Adrenal gland (tissue), 12 donors: Measurements from ENCODE around the gene SATB1. TPM values are rescaled to one million over a fixed set of nuclear protein-coding genes. Genes with fewer than 3 reads are reported as not detected.

Experiments
- DNase-seq, 7 donors: peaks; one replicate each; pipeline ENCODE4 v3.0.0-alpha.2; 2019 to 2020
- H3K27ac ChIP-seq, 5 donors: fragments of 200-600 bp; sonication (generic) in 4 of 5; 1 replicate in 3 of 5; 2 replicates in 2 of 5; pipeline versions ENCODE4 v1.5.1 to v1.8.0; 2016 to 2020; ENCODE audit warnings: mild to moderate bottlenecking in 1 of 5
- H3K27me3 ChIP-seq: fragments of 200-600 bp; 2 replicates; pipeline ENCODE4 v1.8.0; 2021
- H3K36me3 ChIP-seq, 2 donors: fragments of 200-600 bp; replicated peaks in 1 of 2; 1 replicate in 1 of 2; 2 replicates in 1 of 2; pipeline versions ENCODE4 v1.5.1 to v1.8.0; 2018 to 2022
- H3K4me1 ChIP-seq, 2 donors: fragments of 200-600 bp; replicated peaks in 1 of 2; 1 replicate in 1 of 2; 2 replicates in 1 of 2; pipeline versions ENCODE4 v1.5.1 to v1.8.0; 2018 to 2021
- H3K4me3 ChIP-seq, 4 donors: fragments of 200-600 bp; sonication (generic) in 3 of 4; one replicate each; pipeline ENCODE4 v1.5.1; 2016 to 2018
- H3K9me3 ChIP-seq, 3 donors: fragments of 200-600 bp; sonication (generic) in 1 of 3; replicated peaks in 1 of 3; 1 replicate in 2 of 3; 2 replicates in 1 of 3; pipeline versions ENCODE4 v1.5.1 to v1.8.0; 2016 to 2021
- POLR2A ChIP-seq, 2 donors: fragments of 450-650 bp; IDR thresholded peaks; one replicate each; pipeline ENCODE4 v1.6.1; 2017; ENCODE audit warnings: antibody characterized with exemption in 2 of 2, mild to moderate bottlenecking in 2 of 2, moderate library complexity in 1 of 2
- WGBS, 4 donors: extraction: QIAGEN DNeasy Blood & Tissue Kit in 2 of 4; methylation state at CpG; one replicate each; pipeline versions ENCODE4 v1.1.5 to v1.1.7; 2013 to 2017; 5-methylcytosine and 5-hydroxymethylcytosine counted together
- intact Hi-C, 2 donors: fragments of 100-400 bp; cut with DNase I; formaldehyde crosslinking; loops; one replicate each; pipeline versions ENCODE4 v1.14.1 to v1.15.0; 2022 to 2023
- polyA plus RNA-seq, 3 donors: library from polyadenylated mRNA; stranded (reverse); fragments of 200-250 nt in 2 of 3; fragments of 350-450 nt in 1 of 3; fragmentation: Illumina TruSeq in 1 of 3; extraction: RNeasy Lipid Tissue Mini Kit (QIAGEN cat#74804) in 1 of 3; gene quantifications; one replicate each; pipeline ENCODE4 v1.2.3, GENCODE V29; 2013 to 2014
- total RNA-seq, 9 donors: library from RNA; depleted of rRNA in 4 of 9; stranded (reverse); fragments of >200 nt in 4 of 9; fragments of 120-200 nt in 1 of 9; fragmentation: NEBNext Ultra II Directional in 1 of 9; extraction: Animal tissue kit (Norgen Biotek cat#: 25700) in 1 of 9; gene quantifications; one replicate each; pipeline versions ENCODE4 v1.1.0 to v1.2.4, GENCODE V29; 2013 to 2023
- TF ChIP-seq, protein P1 (sequence below), 6 experiments: fragments of 450-650 bp in 4 of 6; fragments of 200-600 bp in 2 of 6; sonication (generic) in 1 of 6; IDR thresholded peaks; 1 replicate in 5 of 6; 2 replicates in 1 of 6; pipeline versions ENCODE4 v1.5.1 to v1.8.0; 2016 to 2021; ENCODE audit warnings: antibody characterized with exemption in 6 of 6, mild to moderate bottlenecking in 2 of 6, moderate library complexity in 1 of 6
- donor health status: healthy with polysubstance abuse.
- donor health status: Bipolar disorder and iron deficiency.
- donor health status: DM: yes; HTN: yes; CAD: no.
- donor health status: DM: no; HTN: no; CAD: no.
- donor health status: DM: no; HTN: no; CAD: no.
- donor health status: DM: yes; HTN: yes; CAD: no.

Gene SATB1
- total and polyA plus RNA-seq, 12 donors, result 9.1 to 31.5 (median 12.9) TPM

DNA sequence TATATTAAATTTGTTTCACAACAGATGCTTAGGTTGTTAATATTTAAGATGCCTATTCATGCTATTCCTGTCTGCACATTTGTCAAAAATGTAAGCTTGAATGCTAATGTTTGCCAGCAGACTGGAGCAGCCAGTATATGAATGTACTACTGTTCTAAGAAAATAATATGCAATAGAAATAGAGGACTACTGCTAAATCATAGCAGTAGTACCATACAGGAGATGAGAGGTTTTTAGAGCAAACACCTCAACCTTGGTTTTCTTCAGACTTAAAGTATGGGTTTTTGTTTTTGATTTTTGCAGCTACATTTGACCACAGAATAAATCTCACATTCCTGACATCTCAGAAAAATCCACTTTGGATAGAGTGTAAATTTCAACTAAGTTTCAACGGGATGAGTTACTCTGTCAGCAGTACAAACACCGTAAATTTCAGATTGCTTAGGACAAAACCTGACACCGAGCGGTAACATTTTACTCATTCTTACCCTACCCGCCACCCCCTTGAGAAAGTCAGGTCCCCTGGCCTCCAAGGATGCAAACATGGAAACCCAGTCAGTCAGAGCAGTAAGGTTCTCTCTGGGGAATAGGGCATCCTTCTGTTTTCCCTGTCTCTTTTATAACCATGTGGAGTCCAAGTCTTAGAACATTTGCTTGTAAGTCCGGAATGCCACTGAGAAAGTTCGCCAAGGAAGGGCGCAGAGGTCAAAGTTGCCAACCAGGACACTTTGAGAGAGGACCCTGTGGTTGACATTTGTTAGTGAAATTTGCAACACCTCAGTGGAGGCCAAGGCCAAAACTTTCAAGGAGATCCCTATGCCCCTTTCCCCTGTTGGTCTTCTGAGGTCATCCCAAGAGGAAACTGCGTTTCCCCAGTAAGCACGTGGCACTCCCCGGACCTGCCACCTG, 17.9 kb upstream of the SATB1 start:
- peaks cover 3 to 12% of the 10 kb centered on the region in 2 donors for H3K4me1 ChIP-seq
- H3K9me3 ChIP-seq, result no peaks in the 10 kb centered on the region
- H3K36me3 ChIP-seq, result no peaks in the 10 kb centered on the region
- peaks cover 40% of the 10 kb centered on the region for H3K27me3 ChIP-seq
- H3K4me3 ChIP-seq, result peak overlapping the region in 1 of 4 donors; percentile 70
- no peak for DNase-seq
- TF ChIP-seq, protein P1, sequence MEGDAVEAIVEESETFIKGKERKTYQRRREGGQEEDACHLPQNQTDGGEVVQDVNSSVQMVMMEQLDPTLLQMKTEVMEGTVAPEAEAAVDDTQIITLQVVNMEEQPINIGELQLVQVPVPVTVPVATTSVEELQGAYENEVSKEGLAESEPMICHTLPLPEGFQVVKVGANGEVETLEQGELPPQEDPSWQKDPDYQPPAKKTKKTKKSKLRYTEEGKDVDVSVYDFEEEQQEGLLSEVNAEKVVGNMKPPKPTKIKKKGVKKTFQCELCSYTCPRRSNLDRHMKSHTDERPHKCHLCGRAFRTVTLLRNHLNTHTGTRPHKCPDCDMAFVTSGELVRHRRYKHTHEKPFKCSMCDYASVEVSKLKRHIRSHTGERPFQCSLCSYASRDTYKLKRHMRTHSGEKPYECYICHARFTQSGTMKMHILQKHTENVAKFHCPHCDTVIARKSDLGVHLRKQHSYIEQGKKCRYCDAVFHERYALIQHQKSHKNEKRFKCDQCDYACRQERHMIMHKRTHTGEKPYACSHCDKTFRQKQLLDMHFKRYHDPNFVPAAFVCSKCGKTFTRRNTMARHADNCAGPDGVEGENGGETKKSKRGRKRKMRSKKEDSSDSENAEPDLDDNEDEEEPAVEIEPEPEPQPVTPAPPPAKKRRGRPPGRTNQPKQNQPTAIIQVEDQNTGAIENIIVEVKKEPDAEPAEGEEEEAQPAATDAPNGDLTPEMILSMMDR (IDR thresholded peaks at IDR 0.05), result no peak
- no peak for TF ChIP-seq POLR2A (IDR thresholded peaks at IDR 0.05)
- 46 to 59% (median 53%) methylated on average over 9 to 11 of the region's 11 CpGs for WGBS, 4 donors
- H3K27ac ChIP-seq, result no peak overlapping the region
- intact Hi-C loops, result no loop called here

DNA sequence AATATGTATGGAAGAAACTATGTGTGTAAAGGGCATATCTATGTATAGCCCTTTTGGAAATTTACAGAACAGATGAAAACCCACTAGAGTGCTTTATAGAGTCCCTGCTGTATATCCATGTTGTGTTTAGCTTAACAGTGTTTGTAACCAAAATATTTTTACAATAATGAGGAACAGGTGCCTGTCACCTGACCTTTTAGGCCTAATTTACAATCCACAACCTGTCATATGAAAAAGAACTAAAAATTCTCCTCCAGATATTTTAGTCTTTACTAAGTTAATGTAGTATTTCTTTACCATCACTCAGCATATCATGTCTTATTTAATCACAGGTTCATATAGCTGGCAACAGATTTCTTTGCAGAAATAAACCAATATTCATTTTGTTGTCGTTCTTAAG, 16.4 kb upstream of the SATB1 start:
- Histone ChIP-seq H3K4me1 (peaks cover 3 to 12% of the 10 kb centered on the region in 2 donors), H3K36me3 (no peaks in the 10 kb centered on the region), H3K27ac (no peak overlapping the region), H3K4me3 (no peak overlapping the region), H3K27me3 (peaks cover 34% of the 10 kb centered on the region), H3K9me3 (no peaks in the 10 kb centered on the region)
- TF ChIP-seq POLR2A (IDR thresholded peaks at IDR 0.05), result no peak
- TF ChIP-seq, protein P1 (IDR thresholded peaks at IDR 0.05), result no peak
- intact Hi-C loops, result no loop called here
- WGBS, 4 donors, result 84 to 94% (median 88%) methylated on average over 1 of the region's 1 CpG
- DNase-seq, result no peak

DNA sequence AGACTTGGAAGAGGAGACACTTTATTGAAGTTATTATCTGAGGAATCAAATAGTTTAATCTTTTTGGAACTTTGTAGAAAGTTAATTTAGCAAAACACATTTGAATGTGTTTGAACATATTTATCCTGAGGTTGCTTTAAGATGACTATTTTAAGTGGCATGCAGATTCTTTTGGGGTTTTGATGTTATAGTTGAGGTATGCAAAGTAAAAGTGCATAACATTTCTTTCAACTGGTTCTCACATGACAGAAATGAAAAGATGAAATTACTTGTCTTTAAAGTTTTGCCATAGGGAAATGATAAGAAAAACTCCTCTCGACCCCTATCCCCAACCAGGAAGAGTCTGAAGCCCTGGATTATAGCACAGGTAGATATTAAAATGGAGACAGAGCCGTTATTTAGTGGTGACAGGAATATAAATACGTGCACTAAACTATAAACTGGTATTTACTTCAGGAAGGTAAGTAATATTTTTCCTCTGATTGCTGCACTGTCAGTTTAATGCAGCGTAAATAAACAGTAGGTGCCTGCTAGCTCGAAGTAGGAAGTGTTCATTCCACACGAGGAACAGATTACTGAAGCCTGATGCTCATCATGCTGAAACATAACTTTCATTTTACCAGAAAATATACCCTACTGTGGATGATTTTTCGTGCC, 15.1 kb upstream of the SATB1 start:
- Histone ChIP-seq H3K4me1 (peaks cover 3 to 8% of the 10 kb centered on the region in 2 donors), H3K36me3 (no peaks in the 10 kb centered on the region), H3K9me3 (no peaks in the 10 kb centered on the region), H3K27ac (no peak overlapping the region), H3K27me3 (peaks cover 35% of the 10 kb centered on the region), H3K4me3 (no peak overlapping the region)
- 43 to 55% (median 52%) methylated on average over 7 of the region's 7 CpGs for WGBS, 4 donors
- no peak for TF ChIP-seq POLR2A (IDR thresholded peaks at IDR 0.05)
- TF ChIP-seq, protein P1 (IDR thresholded peaks at IDR 0.05), result no peak
- no peak for DNase-seq
- intact Hi-C loops, result no loop called here

DNA sequence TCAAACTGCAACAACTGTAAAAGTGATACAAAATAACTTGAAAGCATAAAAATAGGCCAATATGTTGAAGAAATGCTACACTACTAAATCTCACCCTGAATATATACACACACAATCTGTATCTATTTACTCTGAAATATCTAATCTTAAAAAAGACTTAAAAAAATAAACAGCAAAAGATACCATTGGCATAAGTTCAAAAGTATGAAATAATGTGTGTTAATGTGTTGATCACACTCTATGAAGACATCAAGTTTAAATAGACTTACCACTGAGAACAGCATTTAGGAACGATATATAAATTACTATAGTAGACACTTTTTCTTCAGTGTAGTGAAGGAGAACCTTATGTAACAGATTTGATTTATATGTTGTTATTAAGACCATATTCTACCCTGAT, 14.1 kb upstream of the SATB1 start:
- DNase-seq, result no peak
- Histone ChIP-seq H3K27me3 (peaks cover 39% of the 10 kb centered on the region), H3K4me1 (peaks cover 1 to 5% of the 10 kb centered on the region in 2 donors), H3K9me3 (no peaks in the 10 kb centered on the region), H3K27ac (no peak overlapping the region), H3K36me3 (no peaks in the 10 kb centered on the region), H3K4me3 (no peak overlapping the region)
- 76 to 85% (median 83%) methylated on average over 1 of the region's 1 CpG for WGBS, 4 donors
- intact Hi-C loops, result no loop called here
- TF ChIP-seq, protein P1 (IDR thresholded peaks at IDR 0.05), result no peak
- TF ChIP-seq POLR2A (IDR thresholded peaks at IDR 0.05), result no peak
